Pancreas (tissue), 10 donors: Measurements from ENCODE around the gene MAPK4. TPM values are rescaled to one million over a fixed set of nuclear protein-coding genes. Genes with fewer than 3 reads are reported as not detected.
A peak's percentile ranks its signal among the peaks of the same experiment; 100 is the strongest.

ENCODE experiments used
- ATAC-seq, 4 donors: fragments of 200-7000 bp; cut with Tn5 transposase; one replicate each; pipeline versions ENCODE4 v1.8.0 to v1.9.1; 2020; ENCODE audit warnings: mild to moderate bottlenecking in 4 of 4, moderate library complexity in 4 of 4
- DNase-seq, 6 donors: peaks; one replicate each; pipeline ENCODE4 v3.0.0-alpha.2; 2020
- FAIRE-seq: peaks from 2 replicates; lab custom pipeline; 2012; peaks lifted over from hg19 to GRCh38; lab: Jason Lieb, UNC
- H3K27ac ChIP-seq, 4 donors: fragments of 200-600 bp; sonication (generic); 1 replicate in 3 of 4; 2 replicates in 1 of 4; pipeline versions ENCODE4 v1.5.0 to v1.8.0; 2020
- H3K27me3 ChIP-seq, 4 donors: fragments of 200-600 bp; one replicate each; pipeline ENCODE4 v1.8.0; 2021
- H3K36me3 ChIP-seq, 3 donors: fragments of 200-600 bp; sonication (generic) in 1 of 3; one replicate each; pipeline versions ENCODE4 v1.5.0 to v1.8.0; 2020 to 2021
- H3K4me1 ChIP-seq, 3 donors: fragments of 200-600 bp; one replicate each; pipeline ENCODE4 v1.8.0; 2021
- H3K4me3 ChIP-seq, 4 donors: fragments of 200-600 bp; sonication (generic) in 2 of 4; one replicate each; pipeline versions ENCODE4 v1.5.0 to v1.8.0; 2020 to 2021
- H3K9me3 ChIP-seq, 4 donors: fragments of 200-600 bp; one replicate each; pipeline ENCODE4 v1.8.0; 2021
- CTCF ChIP-seq, 4 donors: fragments of 200-600 bp; sonication (generic) in 3 of 4; IDR thresholded peaks; one replicate each; pipeline versions ENCODE4 v1.5.0 to v1.8.0; 2021; ENCODE audit warnings: antibody characterized with exemption in 4 of 4
- WGBS, 2 donors: extraction: QIAGEN DNeasy Blood & Tissue Kit; methylation state at CpG; one replicate each; pipeline ENCODE4 v1.1.7; 2013; 5-methylcytosine and 5-hydroxymethylcytosine counted together
- intact Hi-C, 3 donors: fragments of 100-400 bp; cut with DNase I; formaldehyde crosslinking; loops; one replicate each; pipeline versions ENCODE4 v1.11.1 to v1.14.2; 2022
- polyA plus RNA-seq, 2 donors: library from polyadenylated mRNA; stranded (reverse); fragments of 200-250 nt; gene quantifications; one replicate each; pipeline ENCODE4 v1.2.3, GENCODE V29; 2013
- total RNA-seq, 6 donors: library from RNA; stranded (reverse); fragmentation: NEBNext Ultra II Directional in 4 of 6; extraction: Animal tissue kit (Norgen Biotek cat#: 25700) in 4 of 6; gene quantifications; one replicate each; pipeline versions ENCODE4 v1.2.1 to v1.2.4, GENCODE V29; 2021 to 2023
- donor health status: healthy with polysubstance abuse.
- donor health status: DM: no; HTN: no; CAD: no; lungs with moderate emphysema.
- donor health status: DM: no; HTN: no; CAD: no.
- donor health status: control.
- donor health status: control.
- donor health status: Bipolar disorder and iron deficiency.
- donor health status: DM: yes; HTN: yes; CAD: no.
- donor health status: DM: no; HTN: no; CAD: no.
- donor health status: DM: no; HTN: no; CAD: no.
- donor health status: DM: yes; HTN: yes; CAD: no.

The MAPK4 gene
- total and polyA plus RNA-seq, 8 donors = 0.46 to 2.5 (median 0.80) TPM

- TF ChIP-seq CTCF (IDR thresholded peaks at IDR 0.05) = no peak
- no peak for FAIRE-seq
- Histone ChIP-seq H3K9me3 (no peaks in the 10 kb centered on the region), H3K4me3 (no peak overlapping the region), H3K27me3 (no peaks in the 10 kb centered on the region), H3K27ac (no peak overlapping the region), H3K4me1 (no peaks in the 10 kb centered on the region), H3K36me3 (no peaks in the 10 kb centered on the region)
- no peak for DNase-seq
- intact Hi-C loops = no loop called here
- 93 to 100% methylated on average over 1 of the region's 1 CpG for WGBS, 2 donors
- peak in 3 of 4 donors; percentile 32 to 56 (median 44) for ATAC-seq
Observed at GRCh38 chr18:50638884-50639420, 79.1 kb downstream of the MAPK4 start.

GRCh38 chr18:50639711-50640110 is 79.8 kb downstream of the MAPK4 start:
- no peak for TF ChIP-seq CTCF (IDR thresholded peaks at IDR 0.05)
- H3K27ac ChIP-seq = no peak overlapping the region
- H3K9me3 ChIP-seq = no peaks in the 10 kb centered on the region
- H3K36me3 ChIP-seq = no peaks in the 10 kb centered on the region
- ATAC-seq (no peak), DNase-seq (no peak), FAIRE-seq (no peak)
- WGBS, 2 donors = 84 to 89% methylated on average over 4 of the region's 4 CpGs
- H3K4me1 ChIP-seq = no peaks in the 10 kb centered on the region
- no peaks in the 10 kb centered on the region for H3K27me3 ChIP-seq
- intact Hi-C loops = no loop called here
- no peak overlapping the region for H3K4me3 ChIP-seq

- no peak for ATAC-seq
- DNase-seq = no peak
- H3K36me3 ChIP-seq = no peaks in the 10 kb centered on the region
- no peak overlapping the region for H3K27ac ChIP-seq
- H3K27me3 ChIP-seq = no peaks in the 10 kb centered on the region
- WGBS, 2 donors = 87 to 95% methylated on average over 2 of the region's 2 CpGs
- no peaks in the 10 kb centered on the region for H3K9me3 ChIP-seq
- intact Hi-C loops = no loop called here
- no peak for TF ChIP-seq CTCF (IDR thresholded peaks at IDR 0.05)
- H3K4me3 ChIP-seq = no peak overlapping the region
- no peak for FAIRE-seq
- no peaks in the 10 kb centered on the region for H3K4me1 ChIP-seq
Observed at GRCh38 chr18:50642439-50642838, 82.6 kb downstream of the MAPK4 start.

GRCh38 chr18:50644146-50644545 is 84.3 kb downstream of the MAPK4 start:
- Histone ChIP-seq H3K27ac (no peak overlapping the region), H3K4me3 (no peak overlapping the region), H3K9me3 (no peaks in the 10 kb centered on the region), H3K4me1 (no peaks in the 10 kb centered on the region), H3K27me3 (no peaks in the 10 kb centered on the region), H3K36me3 (no peaks in the 10 kb centered on the region)
- 80 to 88% methylated on average over 1 of the region's 1 CpG for WGBS, 2 donors
- FAIRE-seq (no peak), ATAC-seq (no peak), DNase-seq (no peak)
- intact Hi-C loops = no loop called here
- no peak for TF ChIP-seq CTCF (IDR thresholded peaks at IDR 0.05)

GRCh38 chr18:50644807-50645206 is 84.9 kb downstream of the MAPK4 start:
- peak in 3 of 4 donors; percentile 25 to 45 (median 39) for ATAC-seq
- Histone ChIP-seq H3K4me1 (no peaks in the 10 kb centered on the region), H3K36me3 (no peaks in the 10 kb centered on the region), H3K4me3 (no peak overlapping the region), H3K27ac (no peak overlapping the region), H3K27me3 (no peaks in the 10 kb centered on the region), H3K9me3 (no peaks in the 10 kb centered on the region)
- FAIRE-seq = no peak
- no peak for TF ChIP-seq CTCF (IDR thresholded peaks at IDR 0.05)
- DNase-seq = no peak
- intact Hi-C loops = no loop called here
- 78 to 81% methylated on average over 10 of the region's 10 CpGs for WGBS, 2 donors
